Measurements from ENCODE around the gene FOXL1.

- TF ChIP-seq, protein P1, sequence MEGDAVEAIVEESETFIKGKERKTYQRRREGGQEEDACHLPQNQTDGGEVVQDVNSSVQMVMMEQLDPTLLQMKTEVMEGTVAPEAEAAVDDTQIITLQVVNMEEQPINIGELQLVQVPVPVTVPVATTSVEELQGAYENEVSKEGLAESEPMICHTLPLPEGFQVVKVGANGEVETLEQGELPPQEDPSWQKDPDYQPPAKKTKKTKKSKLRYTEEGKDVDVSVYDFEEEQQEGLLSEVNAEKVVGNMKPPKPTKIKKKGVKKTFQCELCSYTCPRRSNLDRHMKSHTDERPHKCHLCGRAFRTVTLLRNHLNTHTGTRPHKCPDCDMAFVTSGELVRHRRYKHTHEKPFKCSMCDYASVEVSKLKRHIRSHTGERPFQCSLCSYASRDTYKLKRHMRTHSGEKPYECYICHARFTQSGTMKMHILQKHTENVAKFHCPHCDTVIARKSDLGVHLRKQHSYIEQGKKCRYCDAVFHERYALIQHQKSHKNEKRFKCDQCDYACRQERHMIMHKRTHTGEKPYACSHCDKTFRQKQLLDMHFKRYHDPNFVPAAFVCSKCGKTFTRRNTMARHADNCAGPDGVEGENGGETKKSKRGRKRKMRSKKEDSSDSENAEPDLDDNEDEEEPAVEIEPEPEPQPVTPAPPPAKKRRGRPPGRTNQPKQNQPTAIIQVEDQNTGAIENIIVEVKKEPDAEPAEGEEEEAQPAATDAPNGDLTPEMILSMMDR (IDR thresholded peaks at IDR 0.05): no peak
- TF ChIP-seq POLR2A (IDR thresholded peaks at IDR 0.05) (no peak), POLR2AphosphoS5 (IDR thresholded peaks at IDR 0.05) (no peak), EP300 (IDR thresholded peaks at IDR 0.05) (no peak)
These were observed 8.5 kb upstream of the FOXL1 start for GRCh38 chr16:86569701-86570447.

Measured in suprapubic skin (tissue), 4 donors.